Anterior cingulate cortex (tissue), 58 donors: ENCODE data around the gene MARCHF2.
"Not testable (repeated sequence)": the region's sequence is repeated elsewhere in the genome, so short reads cannot be mapped to it uniquely, and the experiment has no call there.

Experiments used
- DNase-seq, 58 donors: peaks; one replicate each; lab custom pipeline; 2025; lab: John Stamatoyannopoulos, UW

Gene MARCHF2

DNA sequence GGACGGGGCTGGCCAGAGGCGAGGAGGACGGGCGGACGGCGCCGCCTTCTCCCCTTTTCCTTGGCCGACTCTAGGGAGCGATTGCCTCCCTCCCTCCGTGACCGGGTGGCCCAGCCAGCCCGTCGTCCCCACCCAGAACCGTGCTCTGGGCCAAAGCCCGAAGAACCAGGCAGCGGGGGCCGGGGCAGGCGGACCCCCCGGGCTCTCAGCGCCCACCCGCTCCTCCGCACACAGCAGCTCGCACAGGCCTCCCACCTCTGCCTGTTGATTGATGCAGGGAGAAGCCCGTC, 9.3 kb upstream of the MARCHF2 start:
- DNase-seq, result no peak

DNA sequence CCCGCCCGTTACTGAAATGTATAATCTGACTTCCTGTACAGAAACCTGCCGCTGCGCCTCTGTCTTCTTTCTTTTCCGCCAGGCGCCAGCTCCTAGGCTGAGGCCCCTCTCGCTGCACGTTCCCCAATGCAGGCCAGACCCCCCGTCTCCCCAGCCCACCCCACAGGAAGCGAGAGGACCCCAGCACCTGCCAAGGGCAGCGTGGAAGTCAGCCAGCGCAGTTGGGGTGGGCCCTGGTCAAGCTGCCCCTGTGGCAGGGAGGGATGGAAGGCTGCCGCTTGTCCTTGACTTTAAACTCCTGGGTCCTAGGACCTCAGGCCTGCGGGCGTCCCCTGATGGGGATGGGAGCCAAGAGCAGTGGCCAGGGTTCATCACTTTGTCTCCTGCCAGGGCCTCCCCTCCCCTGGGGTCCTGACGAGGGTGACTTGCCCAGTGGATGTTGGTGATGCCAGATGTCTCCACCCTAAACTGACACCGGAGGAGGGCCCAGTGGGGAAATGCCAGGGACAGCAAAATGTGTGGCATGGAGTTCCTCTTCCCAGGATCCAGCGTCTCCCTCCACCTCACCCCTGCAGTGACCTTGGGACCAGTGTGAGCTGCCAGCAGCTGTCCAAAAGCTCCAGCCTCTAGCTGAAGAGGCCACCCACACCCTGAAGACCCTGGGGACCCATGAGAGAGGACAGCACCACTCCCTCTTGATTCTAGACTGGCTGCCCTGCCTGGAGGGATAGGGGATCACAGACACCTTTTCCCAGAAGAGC, 8.5 kb upstream of the MARCHF2 start:
- DNase-seq, result no peak

DNA sequence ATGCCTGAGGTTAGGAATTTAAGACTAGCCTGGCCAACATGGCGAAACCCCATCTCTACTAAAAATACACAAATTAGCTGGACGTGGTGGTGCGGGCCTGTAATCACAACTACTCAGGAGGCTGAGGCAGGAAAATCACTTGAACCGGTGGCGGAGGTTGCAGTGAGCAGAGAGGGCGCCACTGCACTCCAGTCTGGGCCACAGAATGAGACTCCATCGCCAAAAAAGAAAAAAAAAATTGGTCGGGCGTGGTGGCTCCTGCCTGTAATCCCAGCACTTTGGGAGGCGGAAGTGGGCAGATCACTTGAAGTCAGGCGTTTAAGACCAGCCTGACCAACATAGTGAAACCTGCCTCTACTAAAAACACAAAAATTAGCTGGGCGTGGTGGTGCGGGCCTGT, 2.4 kb upstream of the MARCHF2 start:
- DNase-seq, result not testable (repeated sequence)

DNA sequence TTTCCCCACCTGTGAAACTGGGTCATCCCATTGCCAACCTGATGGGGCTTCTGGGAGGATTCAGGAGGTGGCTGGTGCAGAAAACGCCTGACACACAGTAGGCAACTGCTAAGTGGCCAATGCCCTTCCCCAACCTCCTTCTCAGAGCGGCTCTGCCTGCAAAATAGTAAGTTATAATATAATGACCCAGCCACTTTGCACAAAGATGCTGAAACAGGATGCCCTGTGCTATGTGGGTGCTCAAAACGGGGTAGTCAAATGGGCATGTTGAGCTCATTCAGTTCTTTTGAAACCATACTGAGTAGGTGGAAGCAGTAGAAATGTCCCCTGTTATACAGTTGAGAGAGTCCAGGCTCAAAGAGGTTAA, 507 bp downstream of the MARCHF2 start:
- no peak for DNase-seq

DNA sequence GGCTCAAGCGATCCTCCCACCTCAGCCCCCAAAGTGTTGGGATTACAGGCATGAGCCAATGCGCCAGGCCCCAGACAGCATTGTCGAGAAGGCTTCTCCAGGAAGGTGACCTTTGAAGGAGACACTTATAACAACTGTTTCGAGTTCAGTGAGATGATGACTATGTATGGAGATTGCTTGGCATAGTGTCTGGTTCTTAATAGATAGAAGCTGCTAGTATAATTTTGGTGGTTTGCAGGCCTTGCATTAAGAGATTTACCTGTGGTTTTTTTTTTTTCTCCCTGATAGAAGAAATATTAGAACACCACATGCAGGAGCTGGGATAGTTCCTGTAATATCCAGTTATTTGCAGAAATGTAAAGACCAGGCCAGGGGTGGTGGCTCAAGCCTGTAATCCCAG, 3.7 kb downstream of the MARCHF2 start:
- DNase-seq, result no peak

DNA sequence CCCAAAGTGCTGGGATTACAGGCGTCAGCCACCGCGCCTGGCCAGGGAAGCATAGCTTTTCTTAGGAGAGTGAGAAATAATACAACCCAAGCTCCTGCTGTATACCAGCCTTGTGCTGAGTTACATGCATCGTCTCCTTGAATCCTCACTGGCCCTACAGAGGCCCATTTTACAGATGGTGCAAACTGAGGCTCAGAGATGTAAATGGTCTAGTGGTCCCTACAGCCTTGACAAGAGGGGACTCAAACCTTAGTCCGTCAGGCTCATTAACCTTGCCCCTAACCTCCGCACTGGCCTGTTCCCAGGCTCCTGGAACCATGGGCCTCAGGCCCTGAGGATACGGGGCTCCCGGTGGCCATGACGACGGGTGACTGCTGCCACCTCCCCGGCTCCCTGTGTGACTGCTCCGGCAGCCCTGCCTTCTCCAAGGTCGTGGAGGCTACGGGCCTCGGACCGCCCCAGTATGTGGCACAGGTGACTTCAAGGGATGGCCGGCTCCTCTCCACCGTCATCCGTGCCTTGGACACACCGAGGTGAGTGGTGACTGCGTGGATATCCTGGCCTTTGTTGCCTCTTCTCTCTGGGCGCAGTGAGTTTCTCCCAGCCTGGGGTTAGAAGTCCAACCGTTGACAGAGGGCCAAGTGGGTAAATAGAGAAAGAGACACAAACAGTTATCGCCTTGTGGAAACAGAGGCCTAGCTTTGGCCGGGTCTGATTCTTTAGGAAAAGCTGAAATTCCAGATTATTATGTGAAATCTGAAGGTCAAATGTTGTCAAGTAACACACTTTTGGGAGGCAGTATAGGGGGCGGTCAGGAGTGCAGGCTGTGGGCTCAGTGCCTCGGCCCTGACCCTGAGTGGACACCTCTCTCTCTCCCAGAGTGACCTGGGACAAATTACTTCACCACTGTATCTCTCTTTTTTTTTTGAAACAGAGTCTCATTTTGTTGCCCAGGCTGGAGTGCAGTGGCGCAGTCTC, 8.7 kb downstream of the MARCHF2 start:
- no peak for DNase-seq

DNA sequence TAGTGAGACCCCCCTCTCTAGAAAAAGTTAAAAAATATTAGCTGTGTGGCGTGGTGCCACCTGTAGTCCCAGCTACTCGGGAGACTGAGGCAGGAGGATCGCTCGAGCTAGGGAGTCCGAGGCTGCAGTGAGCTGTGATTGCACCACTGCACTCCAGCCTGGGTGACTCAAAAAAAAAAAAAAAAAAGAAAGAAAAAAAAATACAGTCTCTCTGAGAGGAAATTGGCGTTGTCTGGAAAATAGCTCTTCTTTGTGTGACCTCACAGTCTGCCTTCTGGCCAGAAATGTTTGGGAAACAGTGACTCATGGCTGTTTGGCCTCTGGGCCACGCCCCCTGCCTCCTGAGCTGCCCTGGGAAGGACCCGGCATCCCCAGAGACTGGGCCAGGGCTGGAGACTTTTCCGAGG, 10.7 kb downstream of the MARCHF2 start:
- peak in 12 of 58 donors; percentile 2 to 77 (median 32) for DNase-seq

DNA sequence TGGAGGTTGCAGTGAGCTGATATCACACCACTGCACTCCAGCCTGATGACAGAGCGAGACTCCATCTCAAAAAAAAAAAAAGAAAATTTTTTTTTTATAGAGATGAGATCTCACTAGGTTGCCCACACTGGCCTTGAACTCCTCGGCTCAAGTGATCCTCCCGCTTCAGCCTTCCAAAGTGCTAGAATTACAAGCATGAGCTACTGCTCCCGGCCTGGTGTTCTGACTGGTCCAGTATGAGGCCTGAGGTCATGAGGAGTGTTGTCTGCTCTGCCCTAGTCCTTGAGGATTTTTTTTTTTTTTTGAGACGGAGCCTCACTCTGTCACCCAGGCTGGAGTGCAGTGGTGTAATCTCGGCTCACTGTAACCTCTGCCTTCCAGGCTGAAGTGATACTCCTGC, 12.2 kb downstream of the MARCHF2 start:
- not testable (repeated sequence) for DNase-seq

DNA sequence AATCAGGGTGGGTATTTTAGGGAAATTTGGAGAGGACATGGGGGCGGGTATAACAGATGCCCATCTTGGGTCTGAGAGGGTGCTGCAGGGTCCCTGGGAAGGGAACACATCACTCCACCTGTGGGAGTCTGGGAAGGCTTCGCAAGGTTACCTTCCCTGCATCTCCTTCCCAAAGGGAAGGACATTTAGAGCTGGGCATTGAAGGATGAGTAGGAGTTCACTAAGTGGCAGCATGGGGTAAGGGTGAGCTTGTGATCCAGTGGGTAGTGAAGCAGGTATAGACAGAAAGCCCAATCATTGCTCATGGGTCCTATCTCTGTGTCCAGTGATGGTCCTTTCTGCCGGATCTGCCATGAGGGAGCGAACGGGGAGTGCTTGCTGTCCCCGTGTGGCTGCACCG, 13.2 kb downstream of the MARCHF2 start:
- DNase-seq, result no peak

DNA sequence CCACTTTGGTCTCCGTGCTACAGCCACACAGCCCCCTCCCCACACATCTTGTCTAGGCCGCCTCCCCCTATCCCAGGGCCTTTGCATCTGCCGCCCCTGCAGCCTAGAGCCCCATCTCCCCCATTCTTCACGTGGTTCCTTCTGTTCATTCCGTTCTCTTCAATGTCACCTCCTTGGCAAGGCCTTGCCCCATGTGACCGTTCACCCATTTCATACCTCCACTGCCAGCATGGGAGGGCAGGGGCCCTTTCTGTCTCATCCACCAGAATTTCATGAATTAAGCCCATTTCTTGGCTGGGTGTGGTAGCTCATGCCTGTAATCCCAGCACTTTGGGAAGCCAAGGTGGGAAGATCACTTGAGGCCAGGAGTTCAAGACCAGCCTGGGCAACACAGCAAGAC, 15.9 kb downstream of the MARCHF2 start:
- no peak for DNase-seq

DNA sequence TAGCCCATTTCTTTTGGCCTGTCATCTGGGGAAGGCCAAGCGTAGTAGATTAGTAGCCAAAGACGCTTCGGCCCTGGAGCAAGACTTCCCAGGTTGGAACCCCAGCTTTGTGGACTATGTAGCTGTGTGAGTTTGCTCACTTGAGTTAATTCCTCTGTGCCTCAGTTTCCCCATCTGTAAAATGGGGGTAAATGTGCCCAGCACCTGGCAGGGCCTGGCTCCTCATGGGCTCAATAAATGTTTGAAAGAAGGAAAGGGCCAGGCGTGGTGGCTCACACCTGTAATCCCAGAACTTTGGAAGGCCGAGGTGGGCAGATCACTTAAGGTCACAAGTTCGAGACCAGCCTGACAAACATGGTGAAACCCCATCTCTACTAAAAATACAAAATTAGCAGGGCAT, 16.7 kb downstream of the MARCHF2 start:
- DNase-seq, result no peak

DNA sequence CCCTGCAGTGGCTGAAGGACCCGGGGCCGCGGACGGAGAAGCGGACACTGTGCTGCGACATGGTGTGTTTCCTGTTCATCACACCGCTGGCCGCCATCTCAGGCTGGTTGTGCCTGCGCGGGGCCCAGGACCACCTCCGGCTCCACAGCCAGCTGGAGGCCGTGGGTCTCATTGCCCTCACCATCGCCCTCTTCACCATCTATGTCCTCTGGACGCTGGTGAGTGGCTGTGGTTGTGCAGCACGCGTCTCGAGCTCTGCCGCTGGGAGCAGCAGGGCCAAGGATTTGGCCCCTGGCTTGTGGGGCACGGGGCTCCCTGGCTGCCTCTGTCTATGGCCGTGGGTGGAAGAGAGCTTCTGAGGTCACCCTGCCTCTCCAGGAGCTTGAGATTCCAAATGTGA, 17.5 kb downstream of the MARCHF2 start:
- no peak for DNase-seq

DNA sequence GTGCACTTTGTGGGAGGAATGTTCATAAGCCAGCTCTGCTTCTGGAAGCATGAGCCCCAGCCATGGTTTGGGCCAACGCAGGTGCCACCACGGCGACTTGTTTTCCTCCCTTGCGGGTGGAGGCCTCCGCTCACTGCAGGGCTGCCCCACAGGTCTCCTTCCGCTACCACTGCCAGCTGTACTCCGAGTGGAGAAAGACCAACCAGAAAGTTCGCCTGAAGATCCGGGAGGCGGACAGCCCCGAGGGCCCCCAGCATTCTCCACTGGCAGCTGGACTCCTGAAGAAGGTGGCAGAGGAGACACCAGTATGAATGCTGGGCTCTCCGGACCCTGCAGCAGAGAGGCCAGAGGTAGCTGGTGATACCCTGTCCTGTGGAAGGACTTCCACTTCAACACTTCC, 25.1 kb downstream of the MARCHF2 start:
- DNase-seq, result no peak

DNA sequence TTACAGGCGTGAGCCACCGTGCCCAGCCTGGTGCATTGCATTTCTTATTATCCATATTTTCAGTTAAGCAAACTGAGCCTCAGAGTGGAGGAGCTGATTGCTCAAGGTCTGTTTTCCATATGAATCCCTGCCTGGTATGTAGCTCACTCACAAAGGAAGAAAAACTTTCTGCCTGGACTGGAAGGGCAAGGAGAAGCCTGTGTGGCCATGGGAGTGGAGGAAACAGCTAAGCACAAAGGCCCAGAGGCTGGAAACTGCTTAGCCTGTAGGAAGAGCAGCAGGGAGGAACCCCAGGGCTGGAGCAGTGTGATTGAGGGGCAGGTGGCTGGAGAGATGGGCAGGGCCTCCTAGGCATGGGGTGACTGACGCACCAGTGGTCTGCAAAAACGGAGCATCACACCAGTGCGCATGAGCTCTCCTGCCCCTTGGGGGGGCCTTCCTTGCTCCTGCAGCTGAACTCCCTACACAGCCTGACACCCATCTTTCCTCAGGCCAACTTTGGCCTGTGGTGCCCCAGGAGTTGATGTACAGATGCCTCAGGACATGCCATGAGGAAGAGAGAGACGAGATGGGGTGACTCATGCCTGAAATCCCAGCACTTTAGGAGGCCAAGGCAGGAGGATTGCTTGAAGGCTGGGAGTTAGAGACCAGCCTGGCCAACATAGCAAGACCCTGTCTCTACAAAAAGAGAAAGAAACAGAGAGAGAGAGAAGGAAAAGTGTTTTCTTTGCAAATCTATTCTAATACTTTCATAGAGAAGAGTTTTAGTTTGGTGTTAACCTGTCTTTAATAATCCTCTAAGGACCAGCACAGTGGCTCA, 28.8 kb downstream of the MARCHF2 start:
- no peak for DNase-seq

DNA sequence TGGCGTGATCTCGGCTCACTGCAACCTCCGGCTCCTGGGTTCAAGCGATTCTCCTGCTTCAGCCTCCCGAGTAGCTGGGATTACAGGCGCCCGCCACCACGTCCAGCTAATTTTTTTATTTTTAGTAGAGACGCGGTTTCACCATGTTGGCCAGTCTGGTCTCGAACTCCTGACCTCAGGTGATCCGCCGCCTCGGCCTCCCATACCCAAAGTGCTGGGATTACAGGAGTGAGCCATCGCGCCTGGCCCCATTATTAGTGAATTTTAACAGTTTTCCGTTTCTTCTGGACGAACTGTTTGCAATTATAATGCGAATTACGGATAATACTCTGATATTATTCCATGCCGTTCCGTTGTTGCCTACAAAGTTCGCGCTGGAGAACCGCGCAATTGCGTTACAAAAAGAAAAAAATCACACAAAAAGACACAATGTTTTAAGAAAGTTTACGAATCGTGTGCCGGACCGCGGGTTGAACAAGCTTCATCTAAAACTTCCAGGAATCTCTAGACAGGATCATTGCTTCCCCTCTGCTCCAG, 31.1 kb downstream of the MARCHF2 start:
- DNase-seq, result not testable (repeated sequence)

DNA sequence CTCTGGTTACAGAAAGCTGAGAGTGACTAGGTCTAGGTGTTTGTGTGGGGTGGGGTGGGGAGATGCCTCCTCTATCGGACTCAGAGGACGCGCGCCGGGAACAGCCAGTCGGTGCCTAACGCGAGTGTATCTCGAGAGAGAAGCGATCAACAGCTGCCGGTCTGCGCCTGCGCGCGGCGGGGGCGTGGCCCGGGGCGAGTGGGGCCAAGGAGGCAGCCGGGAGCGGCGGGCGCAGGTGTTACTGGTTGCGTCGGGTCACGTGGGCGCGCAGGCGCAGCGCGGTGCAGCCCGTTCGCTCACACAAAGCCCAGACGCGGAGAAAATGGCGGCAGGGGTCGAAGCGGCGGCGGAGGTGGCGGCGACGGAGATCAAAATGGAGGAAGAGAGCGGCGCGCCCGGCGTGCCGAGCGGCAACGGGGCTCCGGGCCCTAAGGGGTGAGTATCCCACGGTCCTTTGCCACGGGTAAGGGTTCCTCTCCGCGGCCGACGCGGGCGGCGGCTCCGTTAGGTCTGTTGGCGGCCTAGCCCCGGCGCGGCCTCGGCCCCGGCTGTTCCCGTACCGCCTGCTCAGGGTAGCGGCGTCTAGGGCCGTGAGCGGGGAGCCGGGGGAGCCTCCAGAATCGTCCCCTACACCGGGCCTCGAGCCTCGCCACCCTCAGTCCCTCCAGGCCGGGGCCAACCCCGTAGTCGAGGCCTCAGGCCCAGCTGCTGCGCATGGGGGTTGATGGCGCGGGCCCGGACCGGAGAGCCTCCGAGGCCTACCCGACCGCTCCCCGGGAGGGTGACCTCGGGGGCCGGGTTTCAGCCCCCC, 31.8 kb downstream of the MARCHF2 start, which contains the start of gene HNRNPM:
Gene HNRNPM (plus strand): TSS at position 299 of the 811 bp plus-strand sequence. CDS start 24 bp downstream, at position 323.
- peak; percentile 87 to 100 (median 98) for DNase-seq

DNA sequence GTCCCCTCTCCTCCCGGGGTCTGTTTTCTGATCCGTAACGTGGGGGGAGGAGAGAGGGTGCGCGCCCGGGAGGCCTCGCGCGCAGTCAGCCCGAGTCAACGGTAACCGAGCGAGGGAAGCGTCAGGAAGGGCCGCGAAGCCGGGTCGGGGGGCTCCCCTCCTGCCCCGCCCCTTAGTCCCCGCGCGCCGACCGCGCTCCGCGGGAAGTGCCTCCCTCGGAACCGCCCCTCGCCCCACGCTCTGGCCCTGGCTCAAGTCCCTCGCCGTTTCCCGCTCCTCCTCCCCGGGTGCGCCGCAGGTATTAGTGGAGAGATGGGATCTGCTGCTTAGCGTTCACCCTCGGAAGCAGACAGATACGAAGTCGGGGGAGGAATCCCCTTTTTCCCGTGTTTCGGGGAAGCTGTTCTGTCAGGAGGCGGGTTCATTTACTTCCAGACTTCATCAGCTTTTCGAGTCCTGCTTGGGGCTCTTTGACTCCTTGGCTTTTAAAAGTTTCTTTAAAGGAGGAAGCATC, 32.4 kb downstream of the MARCHF2 start:
- peak in 28 of 58 donors; percentile 2 to 56 (median 20) for DNase-seq

DNA sequence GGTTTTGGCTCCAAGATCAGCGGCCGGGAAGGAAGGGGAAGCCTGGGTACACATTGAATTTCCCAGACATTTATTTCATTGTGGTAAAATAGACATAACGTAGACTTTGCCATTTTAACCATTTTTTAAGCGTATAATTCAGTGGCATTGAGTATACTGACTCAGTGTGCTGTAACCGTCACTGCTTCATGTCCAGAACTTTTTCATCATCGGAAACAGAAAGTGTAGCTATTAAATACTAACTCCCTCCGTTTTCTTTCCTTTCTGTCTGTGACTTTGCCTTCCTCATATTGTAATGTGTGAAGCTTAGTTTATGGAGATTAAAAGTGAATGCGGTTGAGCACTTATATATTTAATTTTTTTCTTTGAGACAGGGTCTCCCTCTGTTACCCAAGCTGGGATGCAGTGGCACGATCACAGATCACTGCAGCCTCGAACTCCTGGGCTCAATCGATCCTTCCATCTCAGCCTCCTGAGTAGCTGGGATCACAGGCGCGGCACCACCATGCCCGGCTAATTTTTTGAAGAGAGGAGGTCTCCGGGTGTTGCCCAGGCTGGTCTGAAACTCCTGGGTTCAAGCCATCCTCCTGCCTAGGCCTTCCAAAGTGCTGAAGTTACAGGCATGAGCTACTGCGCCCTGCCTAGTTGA, 33.1 kb downstream of the MARCHF2 start:
- DNase-seq, result no peak

DNA sequence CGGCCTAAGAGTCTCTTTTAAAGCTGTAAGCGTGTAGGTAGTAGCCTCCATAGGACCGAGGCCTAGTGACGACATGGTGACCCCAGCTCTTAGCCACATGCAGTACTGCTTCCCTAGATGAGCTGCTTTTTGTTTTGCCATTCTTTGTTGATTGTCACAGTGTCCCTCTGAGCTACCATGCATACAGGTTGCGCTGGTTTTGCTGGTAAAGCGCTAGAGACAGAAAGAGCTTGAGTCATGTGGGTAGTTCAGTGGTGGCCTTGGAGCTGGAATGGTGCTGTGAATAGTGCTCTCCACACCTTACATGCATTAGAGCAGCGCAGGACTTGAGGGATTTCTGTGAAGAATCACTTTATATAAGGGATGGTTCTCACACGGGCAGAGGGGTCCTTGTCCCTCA, 36.7 kb downstream of the MARCHF2 start:
- DNase-seq, result no peak
